GM12892 (cell line): ENCODE measurements around the gene SPSB3.

Experiments
- POLR2A ChIP-seq: IDR thresholded peaks from 2 replicates; pipeline ENCODE4 v1.6.1; 2011; ENCODE audit warnings: low read depth, low read length, control low read depth
- POLR2AphosphoS5 ChIP-seq: IDR thresholded peaks from 2 replicates; pipeline ENCODE4 v1.6.1; 2011; ENCODE audit warnings: low read depth, low read length, control low read depth
- TAF1 ChIP-seq: IDR thresholded peaks from 2 replicates; pipeline ENCODE4 v1.6.1; 2011; ENCODE audit warnings: low read depth, mild to moderate bottlenecking, control low read depth, low read length, borderline replicate concordance

DNA sequence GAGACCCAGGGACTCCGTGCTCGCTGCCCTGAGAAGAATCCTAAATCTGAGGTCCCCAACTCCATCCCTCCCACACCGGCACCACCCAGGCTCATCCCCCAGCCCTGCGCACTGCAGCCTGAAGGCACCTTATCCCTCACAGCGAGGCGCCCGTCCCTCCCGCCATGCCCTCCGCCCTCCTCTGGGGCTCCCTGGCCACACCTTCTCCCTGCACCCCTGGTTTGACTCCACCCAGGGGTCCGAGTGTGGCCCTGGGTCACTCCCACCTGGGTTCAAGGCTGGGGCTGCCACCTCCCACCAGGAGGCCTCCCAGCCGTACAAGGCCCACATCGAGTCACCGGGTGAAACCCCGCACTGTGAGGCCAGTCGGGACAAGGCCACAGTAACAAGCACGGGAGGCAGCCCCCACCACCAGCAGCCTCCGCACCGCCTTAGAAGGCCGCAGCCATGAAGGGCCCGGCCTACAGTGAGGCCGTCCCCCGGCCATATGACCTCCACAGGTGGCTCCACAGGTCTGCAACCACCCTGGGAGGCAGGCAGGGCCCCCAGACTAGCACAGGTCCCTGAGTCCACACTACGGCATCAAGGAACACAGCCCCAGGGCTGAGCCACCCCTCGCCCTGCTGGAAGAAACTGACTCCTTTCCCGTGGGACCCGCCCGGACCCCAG lies 36.0 kb upstream of the SPSB3 start:
- TF ChIP-seq POLR2A: no peak
- no peak for TF ChIP-seq POLR2AphosphoS5
- TF ChIP-seq TAF1: no peak
